Skeletal muscle satellite cell (primary cell): ENCODE measurements around the gene ATP2B1.

Source experiments
- H3K27me3 ChIP-seq: 2 replicates; pipeline ENCODE4 v1.7.0; 2013; ENCODE audit warnings: low read length; ENCODE audit not compliant: control insufficient read depth, insufficient read depth
- H3K36me3 ChIP-seq: 2 replicates; pipeline ENCODE4 v1.7.0; 2013; ENCODE audit warnings: mild to moderate bottlenecking, control low read depth, low read length; ENCODE audit not compliant: insufficient read depth
- H3K4me1 ChIP-seq: 2 replicates; pipeline ENCODE4 v1.7.0; 2013; ENCODE audit warnings: low read length; ENCODE audit not compliant: control insufficient read depth, insufficient read depth
- H3K4me2 ChIP-seq: 2 replicates; pipeline ENCODE4 v1.7.0; 2013; ENCODE audit warnings: mild to moderate bottlenecking, low read length
- H3K4me3 ChIP-seq: 2 replicates; pipeline ENCODE4 v1.7.0; 2013; ENCODE audit warnings: low read length
- H3K9ac ChIP-seq: 2 replicates; pipeline ENCODE4 v1.7.0; 2013; ENCODE audit warnings: mild to moderate bottlenecking, low read depth, low read length, moderate library complexity
- H3K9me3 ChIP-seq: replicated peaks from 2 replicates; pipeline ENCODE4 v1.7.0; 2013; ENCODE audit warnings: mild to moderate bottlenecking, control low read depth, low read length

ATP2B1 gene

DNA sequence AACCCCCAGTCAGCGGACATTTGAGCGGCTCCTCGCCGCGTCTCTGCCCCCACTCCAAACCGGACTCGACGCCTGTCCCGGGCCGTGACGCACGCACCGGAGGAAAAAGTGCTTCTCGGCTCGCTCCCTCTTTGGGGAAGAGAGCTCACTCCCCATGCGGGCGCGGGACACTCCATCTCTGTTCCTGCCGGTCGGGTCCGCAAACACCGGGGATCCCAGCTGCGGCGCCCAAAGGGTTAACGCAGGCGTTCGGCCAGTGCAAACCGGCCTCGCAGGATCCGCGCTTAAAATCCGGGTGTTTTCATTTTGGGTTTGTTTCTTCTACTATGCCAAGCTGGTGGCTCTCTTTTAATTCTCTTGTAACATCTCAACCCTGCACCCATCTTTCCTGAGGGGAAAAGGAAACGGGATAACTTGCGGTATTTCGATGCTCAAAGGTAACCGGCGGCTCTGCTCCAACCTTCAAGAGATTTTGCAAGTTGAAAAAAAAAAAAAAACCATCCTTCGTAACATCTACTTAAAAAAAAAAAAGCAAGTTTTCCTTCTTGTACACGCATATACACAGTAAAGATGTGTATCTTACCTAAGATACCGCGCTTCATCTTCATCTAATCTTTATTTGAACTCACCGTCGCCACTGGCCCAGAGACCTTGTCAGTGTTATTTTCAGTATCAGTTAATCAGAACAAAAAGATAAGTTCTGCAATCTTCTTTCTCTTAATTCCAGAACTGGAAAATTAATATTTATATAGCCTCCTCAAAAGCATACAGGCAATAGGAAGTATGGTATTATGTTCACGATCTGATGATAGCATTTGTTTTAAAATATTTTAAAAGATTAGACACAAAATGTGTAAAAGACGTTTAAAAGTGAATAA lies 1.6 kb upstream of the ATP2B1 start:
- H3K27me3 ChIP-seq = no peaks in the 10 kb centered on the region
- H3K9ac ChIP-seq = peak overlapping the region; percentile 100
- no peaks in the 10 kb centered on the region for H3K9me3 ChIP-seq
- H3K4me3 ChIP-seq = peak overlapping the region; percentile 95
- H3K4me2 ChIP-seq = peak overlapping the region; percentile 86
- H3K4me1 ChIP-seq = peaks cover under 1% of the 10 kb centered on the region
- peaks cover 11% of the 10 kb centered on the region for H3K36me3 ChIP-seq

DNA sequence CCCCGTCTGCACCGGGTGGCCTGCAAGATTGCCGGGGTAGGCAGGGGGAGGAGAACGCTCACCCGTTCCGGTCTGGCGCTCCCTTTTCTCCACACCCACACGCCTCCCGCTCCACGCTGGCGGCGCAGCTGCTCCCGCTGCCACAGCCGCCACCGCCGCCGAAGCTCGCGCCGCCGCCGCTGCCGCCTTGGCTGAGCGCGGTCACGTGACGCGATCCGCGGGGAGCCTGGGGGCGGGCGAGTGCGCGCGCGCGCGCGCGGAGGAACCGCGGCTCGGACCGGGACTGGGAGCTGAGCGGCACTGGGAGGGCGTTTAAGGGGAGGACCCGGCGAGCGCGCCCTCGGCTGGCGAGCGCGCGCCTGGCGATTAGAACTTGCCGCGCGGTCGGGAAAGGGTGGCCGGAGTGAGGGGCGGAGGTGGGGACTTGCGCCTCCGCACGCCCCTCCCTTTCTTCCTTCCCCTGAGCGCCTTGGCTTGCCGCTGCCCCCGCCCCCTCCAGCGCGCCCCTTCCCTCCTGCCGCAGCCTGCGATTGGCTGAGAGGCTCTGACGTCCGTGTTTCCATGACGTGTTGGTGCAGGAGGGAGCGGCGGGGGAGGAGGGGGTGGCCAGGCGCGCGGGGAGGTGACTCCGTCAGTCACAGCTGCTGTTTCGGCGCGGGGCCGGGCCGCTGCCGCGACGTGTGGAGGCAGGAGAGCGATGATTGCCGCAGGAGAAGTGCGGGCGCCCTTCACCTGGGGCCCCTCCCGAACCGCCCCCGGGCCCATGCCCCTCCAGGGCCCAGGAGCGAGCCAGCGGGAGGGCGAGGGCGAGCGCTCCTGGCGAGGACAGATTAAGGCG lies 738 bp upstream of the ATP2B1 start:
- H3K4me2 ChIP-seq = peak overlapping the region; percentile 86
- peak overlapping the region; percentile 95 for H3K4me3 ChIP-seq
- H3K27me3 ChIP-seq = no peaks in the 10 kb centered on the region
- H3K9me3 ChIP-seq = no peaks in the 10 kb centered on the region
- peaks cover 13% of the 10 kb centered on the region for H3K36me3 ChIP-seq
- peak overlapping the region; percentile 100 for H3K9ac ChIP-seq
- H3K4me1 ChIP-seq = peaks cover 7% of the 10 kb centered on the region

DNA sequence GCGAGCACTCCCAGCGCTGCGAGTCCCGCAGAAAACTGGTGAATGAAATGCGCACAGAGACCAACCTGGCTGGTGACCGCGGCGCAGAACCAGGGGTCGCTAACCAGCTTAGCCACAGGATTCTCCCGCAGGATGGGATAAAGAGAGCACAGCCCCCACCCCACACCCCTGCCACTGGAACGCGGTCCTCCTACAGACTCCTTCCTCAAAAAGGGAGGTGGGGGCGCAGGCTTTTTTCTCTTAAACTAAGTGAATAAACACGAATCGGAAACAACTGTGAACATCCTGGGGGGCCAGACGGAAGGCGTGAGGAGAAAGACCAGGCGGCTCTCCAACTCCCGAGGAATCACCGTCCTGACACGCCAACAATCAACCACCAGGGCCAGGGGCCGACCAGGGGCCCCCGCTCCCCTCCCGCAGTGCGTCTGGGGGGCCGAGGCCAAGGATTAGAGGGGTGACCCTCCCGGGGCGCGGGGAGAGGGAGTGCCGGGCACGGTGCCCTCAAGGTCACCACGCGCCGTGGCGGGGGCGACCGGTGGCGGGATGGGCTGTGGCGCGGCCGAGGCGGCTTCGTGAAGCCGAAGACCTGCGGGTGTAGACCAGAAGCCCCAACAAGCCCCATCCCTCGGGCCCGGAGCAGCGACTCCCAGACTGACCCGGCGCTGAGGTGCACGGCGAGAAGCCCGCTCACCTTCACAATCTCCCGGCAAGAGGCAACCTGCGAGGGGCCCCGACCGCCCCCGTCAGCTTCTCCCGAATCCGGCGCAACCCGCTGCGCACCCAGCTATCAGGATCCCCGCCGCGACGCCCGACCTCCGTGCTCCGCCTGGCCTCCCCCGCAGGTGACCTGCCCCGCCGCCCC lies 704 bp downstream of the ATP2B1 start:
- peak overlapping the region; percentile 99 for H3K9ac ChIP-seq
- H3K9me3 ChIP-seq = no peaks in the 10 kb centered on the region
- peaks cover 16% of the 10 kb centered on the region for H3K4me1 ChIP-seq
- peak overlapping the region; percentile 81 for H3K4me2 ChIP-seq
- H3K36me3 ChIP-seq = peaks cover 16% of the 10 kb centered on the region
- no peaks in the 10 kb centered on the region for H3K27me3 ChIP-seq
- H3K4me3 ChIP-seq = peak overlapping the region; percentile 85

DNA sequence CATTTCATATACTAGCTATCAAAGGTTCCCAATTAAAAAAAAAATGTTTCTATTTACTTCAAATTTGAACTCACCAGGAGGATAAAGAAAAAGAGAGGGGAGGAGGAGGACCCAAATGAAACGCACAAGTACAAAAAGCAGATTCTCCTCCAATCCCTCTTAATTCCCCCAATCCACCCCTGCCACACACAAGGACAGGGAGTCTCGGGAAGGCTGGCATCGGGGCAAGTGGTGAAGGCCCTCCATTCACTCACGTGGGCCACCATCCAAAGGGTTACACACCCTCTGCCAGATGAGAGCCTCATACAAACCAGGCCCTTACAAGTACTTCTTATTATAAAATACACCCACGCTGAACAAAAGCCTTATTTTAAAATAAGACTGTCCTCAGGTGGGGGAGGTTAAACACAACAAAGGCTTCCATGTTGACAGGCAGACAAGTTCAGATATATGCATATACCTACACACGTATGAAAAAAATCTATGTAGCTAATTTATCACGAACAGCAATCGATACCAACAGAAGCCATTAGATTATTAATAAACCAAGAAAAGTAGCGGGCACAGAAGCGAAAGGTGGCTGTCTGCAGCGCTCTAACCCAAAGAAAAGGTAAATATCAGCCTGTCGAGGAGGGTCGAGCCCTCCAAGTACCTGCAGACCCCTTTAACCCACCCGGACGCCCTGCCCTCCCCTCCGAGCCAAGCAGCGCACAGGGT lies 1.5 kb downstream of the ATP2B1 start:
- no peaks in the 10 kb centered on the region for H3K9me3 ChIP-seq
- H3K4me1 ChIP-seq = peaks cover 21% of the 10 kb centered on the region
- no peaks in the 10 kb centered on the region for H3K27me3 ChIP-seq
- peaks cover 16% of the 10 kb centered on the region for H3K36me3 ChIP-seq
- H3K9ac ChIP-seq = peak overlapping the region; percentile 99
- peak overlapping the region; percentile 81 for H3K4me2 ChIP-seq
- peak overlapping the region; percentile 85 for H3K4me3 ChIP-seq

DNA sequence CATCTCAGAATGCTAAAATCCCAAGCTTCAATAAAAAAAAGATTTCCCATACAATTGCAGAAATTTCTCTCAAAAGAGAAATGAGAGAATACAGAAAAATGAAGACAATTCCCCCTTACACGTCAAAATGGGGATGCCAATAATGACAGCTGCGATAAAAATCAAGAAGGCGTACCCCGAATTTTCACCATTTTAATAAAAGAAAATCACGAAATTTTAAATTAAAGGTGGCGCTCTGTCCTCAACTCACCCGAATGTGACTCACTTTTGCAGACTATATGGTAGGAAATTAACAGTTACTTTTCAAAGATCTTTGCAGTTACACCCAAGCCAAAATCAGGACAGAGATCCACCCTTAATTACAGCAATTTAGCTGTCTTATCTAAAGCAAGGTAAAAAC lies 2.1 kb downstream of the ATP2B1 start:
- peak overlapping the region; percentile 81 for H3K4me2 ChIP-seq
- H3K36me3 ChIP-seq = peaks cover 21% of the 10 kb centered on the region
- peak overlapping the region; percentile 99 for H3K9ac ChIP-seq
- H3K27me3 ChIP-seq = no peaks in the 10 kb centered on the region
- H3K4me1 ChIP-seq = peaks cover 27% of the 10 kb centered on the region
- peak overlapping the region; percentile 85 for H3K4me3 ChIP-seq
- H3K9me3 ChIP-seq = no peaks in the 10 kb centered on the region

DNA sequence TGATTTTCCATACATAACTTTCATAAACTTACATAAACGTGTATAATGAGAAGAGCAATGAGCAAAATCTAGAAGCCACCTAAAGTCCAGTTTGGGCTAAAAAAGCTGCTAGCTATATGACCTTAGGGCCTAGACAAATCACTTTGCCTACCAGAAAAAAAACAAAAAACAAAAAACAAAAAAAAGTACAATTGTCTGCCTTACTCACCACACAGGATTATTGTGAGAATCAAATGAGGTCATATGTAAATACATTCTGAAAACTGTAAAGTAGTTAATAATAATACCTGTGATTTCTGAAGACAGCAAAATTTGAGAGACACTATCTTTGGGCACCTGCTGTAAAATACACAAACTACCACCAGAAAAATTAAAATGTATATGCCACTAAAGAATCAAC lies 4.2 kb downstream of the ATP2B1 start:
- H3K4me2 ChIP-seq = peak overlapping the region; percentile 81
- H3K9me3 ChIP-seq = no peaks in the 10 kb centered on the region
- no peaks in the 10 kb centered on the region for H3K27me3 ChIP-seq
- peaks cover 47% of the 10 kb centered on the region for H3K4me1 ChIP-seq
- H3K9ac ChIP-seq = peak overlapping the region; percentile 99
- H3K36me3 ChIP-seq = peaks cover 25% of the 10 kb centered on the region
- peak overlapping the region; percentile 85 for H3K4me3 ChIP-seq

DNA sequence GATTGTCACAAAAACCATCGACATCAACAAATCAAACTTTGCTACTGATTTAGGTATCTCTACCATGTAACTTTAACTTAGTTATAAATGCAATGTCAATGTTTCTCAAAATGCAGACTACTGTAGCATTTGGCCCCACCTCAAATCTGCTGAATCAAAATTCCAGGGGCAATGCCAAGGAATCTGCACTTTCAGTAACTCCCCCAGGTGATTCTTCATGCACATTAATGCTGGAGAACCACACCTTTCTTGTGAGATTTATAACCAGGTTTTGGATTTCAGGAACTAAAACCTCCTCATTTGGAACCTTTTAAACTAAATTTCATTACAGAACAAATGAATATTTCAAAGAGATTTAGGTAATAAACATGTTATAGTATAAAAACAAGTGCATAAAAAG lies 4.9 kb downstream of the ATP2B1 start:
- Histone ChIP-seq H3K4me2 (peak overlapping the region; percentile 81), H3K9me3 (no peaks in the 10 kb centered on the region), H3K36me3 (peaks cover 26% of the 10 kb centered on the region), H3K4me1 (peaks cover 52% of the 10 kb centered on the region), H3K27me3 (no peaks in the 10 kb centered on the region), H3K4me3 (peak overlapping the region; percentile 85), H3K9ac (peak overlapping the region; percentile 99)

DNA sequence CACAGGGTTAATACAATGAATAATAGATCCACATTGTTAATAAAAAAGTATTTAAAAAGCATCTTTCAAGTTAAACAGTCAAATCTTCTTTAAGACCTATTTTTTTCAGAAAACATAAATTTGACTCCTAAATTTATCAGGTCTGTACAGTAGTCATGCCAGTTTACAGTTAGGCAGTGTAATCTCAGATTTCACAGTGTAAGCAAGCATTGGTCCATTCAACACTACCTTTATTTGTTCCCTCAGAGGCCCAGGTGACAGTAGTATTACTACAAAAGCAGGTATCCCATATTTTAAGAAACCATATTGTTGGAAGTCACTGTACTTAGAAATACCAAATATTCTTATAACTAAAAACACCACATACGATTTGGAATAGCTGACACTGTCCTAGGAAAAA lies 6.1 kb downstream of the ATP2B1 start:
- Histone ChIP-seq H3K9me3 (no peaks in the 10 kb centered on the region), H3K36me3 (peaks cover 25% of the 10 kb centered on the region), H3K4me2 (peak overlapping the region; percentile 81), H3K9ac (peak overlapping the region; percentile 99), H3K27me3 (no peaks in the 10 kb centered on the region), H3K4me3 (peak overlapping the region; percentile 85), H3K4me1 (peaks cover 54% of the 10 kb centered on the region)

DNA sequence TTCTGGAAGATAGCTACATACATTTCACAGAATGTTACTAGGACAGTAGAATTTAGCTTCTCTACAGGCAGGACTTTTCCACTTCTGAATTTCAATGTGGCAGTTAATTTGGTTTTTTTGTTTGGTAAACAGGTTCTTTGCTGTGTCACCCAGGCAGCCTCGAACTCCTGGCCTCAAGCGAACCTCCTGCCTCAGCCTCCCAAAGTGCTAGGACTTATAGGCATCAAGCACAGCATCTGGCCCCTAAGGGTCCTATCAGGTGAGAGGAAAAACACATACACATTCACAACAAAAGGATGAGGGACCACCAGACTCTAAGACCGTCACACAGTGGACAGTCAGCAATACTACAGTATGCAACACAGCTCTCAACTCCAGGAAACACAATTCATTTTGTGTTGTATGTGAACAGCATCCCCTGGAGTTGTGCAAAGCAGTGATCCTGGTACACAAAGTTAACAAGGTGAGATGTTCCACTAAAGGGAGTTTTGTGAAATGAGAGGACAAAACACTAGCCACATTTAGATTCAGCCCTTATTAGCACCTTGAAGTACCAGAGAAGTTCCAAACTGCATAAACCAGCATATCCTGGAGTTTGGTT lies 6.9 kb downstream of the ATP2B1 start:
- peaks cover 58% of the 10 kb centered on the region for H3K4me1 ChIP-seq
- H3K36me3 ChIP-seq = peaks cover 22% of the 10 kb centered on the region
- H3K27me3 ChIP-seq = no peaks in the 10 kb centered on the region
- peak overlapping the region; percentile 81 for H3K4me2 ChIP-seq
- H3K4me3 ChIP-seq = peak overlapping the region; percentile 85
- peak overlapping the region; percentile 99 for H3K9ac ChIP-seq
- H3K9me3 ChIP-seq = no peaks in the 10 kb centered on the region

DNA sequence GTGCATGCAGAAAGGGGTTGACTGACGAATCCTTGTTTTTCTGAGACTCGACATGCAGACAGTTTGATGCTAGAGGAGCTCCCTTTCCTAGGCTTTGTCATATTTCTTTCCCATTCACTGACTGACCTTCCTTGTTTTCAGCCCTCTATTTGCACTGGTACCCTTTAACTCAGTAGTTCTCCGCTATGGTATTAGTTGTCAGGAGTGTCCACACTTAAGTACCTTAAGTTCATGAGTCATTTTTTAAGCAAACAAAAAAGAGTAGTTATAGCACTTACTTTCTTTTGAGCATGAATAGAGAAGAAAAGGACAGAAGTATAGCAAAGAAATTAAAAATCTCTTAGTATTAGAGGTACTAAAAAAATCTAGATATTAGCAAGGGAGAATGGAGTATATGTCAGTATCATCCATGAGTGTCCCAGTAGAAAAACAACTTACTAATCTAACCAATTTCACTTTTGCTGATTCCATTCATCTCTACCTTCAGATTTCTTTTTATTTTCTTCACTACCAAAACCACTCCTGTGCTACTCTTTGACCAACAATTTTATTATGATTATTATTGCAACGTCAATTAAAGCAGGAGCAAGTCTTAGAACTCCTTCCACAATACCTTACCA lies 8.3 kb downstream of the ATP2B1 start:
- H3K27me3 ChIP-seq = no peaks in the 10 kb centered on the region
- peak overlapping the region; percentile 99 for H3K9ac ChIP-seq
- peak overlapping the region; percentile 81 for H3K4me2 ChIP-seq
- H3K9me3 ChIP-seq = no peaks in the 10 kb centered on the region
- H3K4me3 ChIP-seq = peak overlapping the region; percentile 85
- H3K36me3 ChIP-seq = peaks cover 24% of the 10 kb centered on the region
- peaks cover 71% of the 10 kb centered on the region for H3K4me1 ChIP-seq
